K562 (cell line): ENCODE data around the gene RPTOR.

Experiments used
- CTCF ChIP-seq, 3 experiments: IDR thresholded peaks in 2 of 3; conservative IDR thresholded peaks in 1 of 3; 2 replicates each; pipeline ENCODE4 v1.5.1; 2011 to 2012; ENCODE audit warnings: low read length in 3 of 3, mild to moderate bottlenecking in 3 of 3, control low read depth in 2 of 3, improper control_type of control experiment in 1 of 3, inconsistent platforms in 1 of 3, low read depth in 1 of 3, mixed read lengths in 1 of 3, moderate library complexity in 1 of 3; ENCODE audit not compliant: insufficient read depth in 2 of 3
- NR2C2 ChIP-seq, 2 experiments: fragments of 200-800 bp in 1 of 2; sonication (Bioruptor generic) in 1 of 2; sonication (generic) in 1 of 2; formaldehyde crosslinking in 1 of 2; IDR thresholded peaks; 2 replicates each; pipeline versions ENCODE4 v1.6.1 to v1.8.0; 2016 to 2022; ENCODE audit warnings: mild to moderate bottlenecking in 1 of 2, missing compliant biosample characterization in 1 of 2, missing genetic modification characterization in 1 of 2, missing genetic modification reagents in 1 of 2
- POLR2AphosphoS5 ChIP-seq: IDR thresholded peaks from 2 replicates; pipeline ENCODE4 v1.6.1; 2011; ENCODE audit warnings: mild to moderate bottlenecking, low read depth, low read length, moderate library complexity; ENCODE audit not compliant: control insufficient read depth, insufficient read depth

GRCh38 chr17:80944326-80944725 is 399.7 kb downstream of the RPTOR start:
- no peak for TF ChIP-seq CTCF (IDR thresholded peaks at IDR 0.05 in 2 of 3, conservative IDR thresholded peaks at IDR 0.05 in 1 of 3; ENCODE audit: insufficient read depth in 2 of 3, low read depth in 1 of 3, low read length in 3 of 3)
- no peak for TF ChIP-seq NR2C2 (CRISPR knock-in tag; IDR thresholded peaks at IDR 0.05)
- TF ChIP-seq NR2C2 (tag; IDR thresholded peaks at IDR 0.05), result no peak
- no peak for TF ChIP-seq POLR2AphosphoS5
